A673 (cell line): ENCODE results near the gene UPF1.

Experiments
- CTCF ChIP-seq: fragments of 300-800, 200-600 bp; sonication (generic); conservative IDR thresholded peaks from 2 replicates; pipeline ENCODE4 v1.5.1; 2017; ENCODE audit warnings: low read depth, mild to moderate bottlenecking, antibody characterized with exemption, low read length, moderate library complexity, mixed read lengths
- EZH2 ChIP-seq: fragments of 200-600 bp; sonication (generic); IDR thresholded peaks from 2 replicates; pipeline ENCODE4 v1.6.1; 2017; ENCODE audit warnings: borderline replicate concordance, low read depth, mild to moderate bottlenecking, mixed read lengths, antibody characterized with exemption, low read length; ENCODE audit not compliant: poor library complexity, severe bottlenecking

GRCh38 chr19:18869023-18869618 lies 37.4 kb downstream of the UPF1 start:
- TF ChIP-seq CTCF (no peak), EZH2 (no peak)
